Measurements from ENCODE around the gene B9D2.
"Not testable (repeated sequence)": the region's sequence is repeated elsewhere in the genome, so short reads cannot be mapped to it uniquely, and the experiment has no call there.

B9D2 gene

GRCh38 chr19:41353466-41354342 lies 10.2 kb downstream of the B9D2 start, which contains the start of gene TGFB1:
TGFB1 (minus strand) TSS chr19:41353922; CDS start chr19:41353044, 878 bp downstream.
- DNase-seq: peak; percentile 96

GRCh38 chr19:41352609-41353465 lies 11.1 kb downstream of the B9D2 start:
- peak; percentile 89 for DNase-seq

- no peak for DNase-seq
These were observed 11.7 kb downstream of the B9D2 start for GRCh38 chr19:41352279-41352608.

- DNase-seq: peak; percentile 90
These were observed 12.4 kb downstream of the B9D2 start for GRCh38 chr19:41351339-41352245.

GRCh38 chr19:41350735-41351338 lies 13.1 kb downstream of the B9D2 start:
- DNase-seq: peak; percentile 94

GRCh38 chr19:41346916-41347315 lies 17.0 kb downstream of the B9D2 start:
- DNase-seq: not testable (repeated sequence)

GRCh38 chr19:41344162-41344561 lies 19.8 kb downstream of the B9D2 start:
- DNase-seq: no peak

GRCh38 chr19:41341669-41342490 lies 22.1 kb downstream of the B9D2 start:
- DNase-seq: no peak

- DNase-seq: no peak
These were observed 24.0 kb downstream of the B9D2 start for GRCh38 chr19:41339936-41340335.

- DNase-seq: no peak
These were observed 28.5 kb downstream of the B9D2 start for GRCh38 chr19:41335467-41335866.

GRCh38 chr19:41334793-41335192 lies 29.2 kb downstream of the B9D2 start:
- no peak for DNase-seq

- DNase-seq: no peak
These were observed 31.5 kb downstream of the B9D2 start for GRCh38 chr19:41332468-41332867.

- no peak for DNase-seq
These were observed 31.9 kb downstream of the B9D2 start for GRCh38 chr19:41332000-41332399.

GRCh38 chr19:41330946-41331678 lies 32.8 kb downstream of the B9D2 start:
- DNase-seq: no peak

- DNase-seq: no peak
These were observed 33.5 kb downstream of the B9D2 start for GRCh38 chr19:41330481-41330880.

GRCh38 chr19:41328842-41329225 lies 35.1 kb downstream of the B9D2 start:
- DNase-seq: no peak

- DNase-seq: peak; percentile 70
These were observed 35.6 kb downstream of the B9D2 start for GRCh38 chr19:41328157-41328841.

GRCh38 chr19:41327576-41328156 lies 36.3 kb downstream of the B9D2 start:
- DNase-seq: peak; percentile 95

GRCh38 chr19:41327076-41327575 lies 36.8 kb downstream of the B9D2 start:
- peak; percentile 73 for DNase-seq
